IMR-90 (cell line): ENCODE results near the gene LAS1L.

Experiments
- CEBPB ChIP-seq: IDR thresholded peaks from 2 replicates; pipeline ENCODE4 v1.6.1; 2012; ENCODE audit warnings: low read depth, low read length, improper control_type of control experiment
- CHD1 ChIP-seq: IDR thresholded peaks from 2 replicates; pipeline ENCODE4 v1.6.1; 2012; ENCODE audit warnings: low read depth, low read length, improper control_type of control experiment
- CTCF ChIP-seq: conservative IDR thresholded peaks from 2 replicates; pipeline ENCODE4 v1.5.1; 2012; ENCODE audit warnings: mild to moderate bottlenecking, low read depth, low read length, improper control_type of control experiment
- ELK1 ChIP-seq: fragments of 150-350 bp; IDR thresholded peaks from 2 replicates; pipeline ENCODE4 v1.6.1; 2016; ENCODE audit warnings: low read depth, mild to moderate bottlenecking, low read length, moderate library complexity, borderline replicate concordance
- NFE2L2 ChIP-seq: fragments of 150-350 bp; IDR thresholded peaks from 2 replicates; pipeline ENCODE4 v1.6.1; 2016; ENCODE audit warnings: low read depth, mild to moderate bottlenecking, low read length
- POLR2A ChIP-seq: IDR thresholded peaks from 2 replicates; pipeline ENCODE4 v1.6.1; 2012; ENCODE audit warnings: mild to moderate bottlenecking, low read depth, low read length
- RAD21 ChIP-seq: IDR thresholded peaks from 2 replicates; pipeline ENCODE4 v1.6.1; 2012; ENCODE audit warnings: low read length, improper control_type of control experiment
- RFX5 ChIP-seq: IDR thresholded peaks from 2 replicates; pipeline ENCODE4 v1.8.0; 2012; ENCODE audit warnings: low read depth, mild to moderate bottlenecking, low read length, moderate library complexity
- SMC3 ChIP-seq: fragments of 150-350 bp; IDR thresholded peaks from 2 replicates; pipeline ENCODE4 v1.6.1; 2016; ENCODE audit warnings: low read depth, mild to moderate bottlenecking, antibody characterized with exemption, low read length, moderate library complexity
- USF2 ChIP-seq: fragments of 150-350 bp; IDR thresholded peaks from 2 replicates; pipeline ENCODE4 v1.6.1; 2017; ENCODE audit warnings: mild to moderate bottlenecking, antibody characterized with exemption, low read length, low read depth

- no peak for TF ChIP-seq CTCF
- TF ChIP-seq CHD1 = no peak
- TF ChIP-seq SMC3 = no peak
- TF ChIP-seq ELK1 = no peak
- TF ChIP-seq CEBPB = no peak
- no peak for TF ChIP-seq USF2
- no peak for TF ChIP-seq NFE2L2
- TF ChIP-seq POLR2A = no peak
- TF ChIP-seq RFX5 = no peak
- TF ChIP-seq RAD21 = no peak
Observed at GRCh38 chrX:65524139-65524538, 10.4 kb downstream of the LAS1L start.
